K562 (cell line): ENCODE results near the gene COLEC12. TPM values are rescaled to one million over a fixed set of nuclear protein-coding genes. Genes with fewer than 3 reads are reported as not detected.

ENCODE experiments used
- ASH1L ChIP-seq: fragments of 450-650 bp; IDR thresholded peaks from 2 replicates; pipeline ENCODE4 v1.6.1; 2018; ENCODE audit warnings: borderline replicate concordance, mild to moderate bottlenecking, low read depth; ENCODE audit not compliant: partially characterized antibody
- CAMTA2 ChIP-seq: fragments of 250-450 bp; sonication (Bioruptor Pico); conservative IDR thresholded peaks from 2 replicates; pipeline ENCODE4 v1.5.1; 2022
- CBX2 ChIP-seq: fragments of 200-600 bp; sonication (generic); IDR thresholded peaks from one replicate; pipeline ENCODE4 v1.6.1; 2012; ENCODE audit warnings: mild to moderate bottlenecking, low read length, inconsistent platforms; ENCODE audit not compliant: insufficient read depth, poor library complexity, severe bottlenecking
- CHD2 ChIP-seq: IDR thresholded peaks from 2 replicates; pipeline ENCODE4 v1.6.1; 2011; ENCODE audit warnings: low read depth, low read length
- COPS2 ChIP-seq: fragments of 450-650 bp; conservative IDR thresholded peaks from 2 replicates; pipeline ENCODE4 v1.6.1; 2016; ENCODE audit warnings: mild to moderate bottlenecking, moderate library complexity
- EP300 ChIP-seq: IDR thresholded peaks from 2 replicates; pipeline ENCODE4 v1.6.1; 2012; ENCODE audit warnings: low read length, improper control_type of control experiment
- ESRRB ChIP-seq: fragments of 250-450 bp; sonication (Bioruptor Pico); IDR thresholded peaks from 2 replicates; pipeline ENCODE4 v1.5.0; 2020; ENCODE audit warnings: mild to moderate bottlenecking, moderate library complexity, borderline replicate concordance
- GTF2E2 ChIP-seq: fragments of 200-800 bp; sonication (Bioruptor generic); IDR thresholded peaks from 2 replicates; pipeline ENCODE4 v1.6.1; 2016; ENCODE audit warnings: missing genetic modification characterization, missing compliant biosample characterization
- GTF2F1 ChIP-seq: IDR thresholded peaks from 2 replicates; pipeline ENCODE4 v1.6.1; 2011; ENCODE audit warnings: low read depth, low read length, improper control_type of control experiment
- HNRNPUL1 ChIP-seq: fragments of 200-400 bp; formaldehyde crosslinking; IDR thresholded peaks from 2 replicates; pipeline ENCODE4 v1.6.1; 2017; ENCODE audit warnings: low read length
- JUND ChIP-seq, 2 experiments: IDR thresholded peaks; 2 replicates in 1 of 2; 3 replicates in 1 of 2; pipeline ENCODE4 v1.6.1; 2011; ENCODE audit warnings: borderline replicate concordance in 2 of 2, low read depth in 2 of 2, low read length in 2 of 2, improper control_type of control experiment in 1 of 2, missing biosample characterization in 1 of 2, missing genetic modification characterization in 1 of 2, missing genetic modification reagents in 1 of 2
- LARP7 ChIP-seq: fragments of 450-650 bp; IDR thresholded peaks from 2 replicates; pipeline ENCODE4 v1.6.1; 2016
- LEF1 ChIP-seq: fragments of 450-650 bp; IDR thresholded peaks from 2 replicates; pipeline ENCODE4 v1.6.1; 2016; ENCODE audit warnings: mild to moderate bottlenecking
- PHF21A ChIP-seq: fragments of 450-650 bp; IDR thresholded peaks from 2 replicates; pipeline ENCODE4 v1.6.1; 2017; ENCODE audit warnings: low read depth, borderline replicate concordance
- RUNX1 ChIP-seq: sonication (generic); IDR thresholded peaks from 2 replicates; pipeline ENCODE4 v1.6.1; 2016; ENCODE audit warnings: antibody characterized with exemption, low read depth
- SOX6 ChIP-seq: fragments of 450-650 bp; IDR thresholded peaks from 2 replicates; pipeline ENCODE4 v1.6.1; 2014; ENCODE audit warnings: mild to moderate bottlenecking
- TBP ChIP-seq: optimal IDR thresholded peaks from 2 replicates; pipeline ENCODE3; 2011; ENCODE audit warnings: low read depth, low read length, improper control_type of control experiment
- YY1 ChIP-seq, 3 experiments: IDR thresholded peaks; 2 replicates each; pipeline ENCODE4 v1.6.1; 2011; ENCODE audit warnings: low read length in 2 of 3, mild to moderate bottlenecking in 2 of 3, moderate library complexity in 2 of 3, borderline replicate concordance in 1 of 3, control low read depth in 1 of 3, low read depth in 1 of 3; ENCODE audit not compliant: insufficient read depth in 3 of 3, insufficient replicate concordance in 2 of 3, control insufficient read depth in 1 of 3, insufficient read length in 1 of 3; ENCODE audit errors: extremely low read depth in 1 of 3
- ZNF583 ChIP-seq: fragments of 250-450 bp; sonication (Bioruptor Pico); IDR thresholded peaks from 2 replicates; pipeline ENCODE4 v1.4.0; 2020
- ZNF785 ChIP-seq: fragments of 250-450 bp; sonication (Bioruptor Pico); IDR thresholded peaks from 2 replicates; pipeline ENCODE4 v1.4.0; 2020; ENCODE audit warnings: mild to moderate bottlenecking
- ZSCAN32 ChIP-seq: fragments of 450-650 bp; formaldehyde crosslinking; IDR thresholded peaks from 2 replicates; pipeline ENCODE4 v1.4.0; 2020; ENCODE audit warnings: mild to moderate bottlenecking, moderate library complexity
- polyA plus RNA-seq, 8 experiments: library from polyadenylated mRNA; depleted of rRNA in 4 of 8; stranded (reverse) in 5 of 8; unstranded in 3 of 8; fragments of >200 nt; fragmentation: Nextera tagmentation in 2 of 8; fragmentation: Illumina TruSeq in 1 of 8; extraction: Ambion mirVana in 2 of 8; extraction: Trizol in 1 of 8; gene quantifications; 2 replicates each; pipeline versions ENCODE4 v1.2.1 to v1.2.3, GENCODE V29; 2011 to 2014; ENCODE audit warnings: inconsistent platforms in 1 of 8, missing spikeins in 1 of 8
- total RNA-seq, 7 experiments: library from RNA; depleted of rRNA in 6 of 7; stranded (reverse); fragments of >200 nt in 6 of 7; fragmentation: Illumina TruSeq in 2 of 7; extraction: Trizol in 2 of 7; gene quantifications; 2 replicates each; pipeline versions ENCODE4 v1.2.1 to v1.2.3, GENCODE V29; 2011 to 2021; ENCODE audit warnings: low replicate concordance in 1 of 7
- TF ChIP-seq, protein P1 (sequence below): sonication (generic); formaldehyde crosslinking; IDR thresholded peaks from 2 replicates; pipeline ENCODE4 v1.8.0; 2022; ENCODE audit warnings: missing genetic modification reagents, mild to moderate bottlenecking, moderate library complexity, borderline replicate concordance
- TF ChIP-seq, protein P2 (sequence below), 2 experiments: fragments of 250-450 bp in 1 of 2; fragments of 450-650 bp in 1 of 2; sonication (Bioruptor Pico) in 1 of 2; IDR thresholded peaks; 2 replicates each; pipeline versions ENCODE4 v1.6.1 to v1.8.0; 2016 to 2021; ENCODE audit warnings: mild to moderate bottlenecking in 2 of 2, moderate library complexity in 2 of 2, missing compliant biosample characterization in 1 of 2, missing genetic modification characterization in 1 of 2
- TF ChIP-seq, protein P3 (sequence below): sonication (generic); formaldehyde crosslinking; IDR thresholded peaks from 2 replicates; pipeline ENCODE4 v1.8.1; 2022; ENCODE audit warnings: missing genetic modification reagents

COLEC12 gene
- total and polyA plus RNA-seq, 9 of the 15 experiments (the other 6 are each of a cell fraction or from before 2014, with no cell fraction given): 0.04 TPM; not detected in 8

DNA sequence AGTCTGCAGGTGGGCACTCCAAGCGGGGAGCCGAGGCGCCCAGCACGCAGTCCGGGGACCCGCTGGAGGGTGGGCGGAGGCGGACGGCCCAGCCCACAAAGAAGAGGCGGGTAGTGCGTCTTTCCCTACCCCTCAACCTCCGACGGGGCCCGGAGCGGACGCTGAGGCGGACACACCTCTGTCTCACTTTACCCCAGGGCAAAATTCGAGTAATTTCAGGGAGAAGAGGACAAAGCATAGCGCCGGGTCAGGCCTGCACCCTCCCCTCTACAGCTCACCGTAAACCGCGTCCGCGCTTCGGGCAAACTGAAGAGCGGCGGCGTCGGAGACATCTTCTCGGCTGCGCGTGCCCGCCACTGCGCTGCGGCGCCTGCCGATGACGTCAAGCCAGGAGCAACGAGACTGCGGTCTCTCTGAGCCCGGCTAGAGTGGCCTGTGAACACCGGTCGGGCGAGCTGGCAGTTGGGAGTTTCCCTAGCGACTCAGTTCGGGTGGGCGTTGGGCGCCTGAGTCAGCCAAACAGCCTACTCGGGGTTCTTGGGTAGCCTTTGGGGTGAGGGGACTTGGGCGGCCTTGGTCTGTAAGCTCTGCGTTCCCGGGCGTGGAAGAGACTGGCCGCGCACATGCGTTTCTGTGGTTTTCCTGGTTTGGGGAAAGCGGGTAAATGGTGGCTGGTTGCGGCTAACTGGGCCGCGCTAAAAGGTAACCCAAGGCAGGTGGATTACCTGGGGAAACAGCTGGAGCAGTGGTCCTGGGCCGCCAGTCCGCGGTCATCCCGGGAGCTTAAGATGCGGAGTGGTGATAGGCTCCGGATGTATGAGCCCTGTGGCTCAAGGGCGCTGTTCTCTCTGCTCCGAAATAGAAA, 232.6 kb downstream of the COLEC12 start, which contains the start of gene THOC1 (continued):
- TF ChIP-seq, protein P1, sequence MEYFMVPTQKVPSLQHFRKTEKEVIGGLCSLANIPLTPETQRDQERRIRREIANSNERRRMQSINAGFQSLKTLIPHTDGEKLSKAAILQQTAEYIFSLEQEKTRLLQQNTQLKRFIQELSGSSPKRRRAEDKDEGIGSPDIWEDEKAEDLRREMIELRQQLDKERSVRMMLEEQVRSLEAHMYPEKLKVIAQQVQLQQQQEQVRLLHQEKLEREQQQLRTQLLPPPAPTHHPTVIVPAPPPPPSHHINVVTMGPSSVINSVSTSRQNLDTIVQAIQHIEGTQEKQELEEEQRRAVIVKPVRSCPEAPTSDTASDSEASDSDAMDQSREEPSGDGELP (CRISPR knock-in tag): peak; percentile 94
- TF ChIP-seq YY1 (IDR thresholded peaks at IDR 0.05; ENCODE audit: borderline replicate concordance in 1 of 3, control insufficient read depth in 1 of 3, extremely low read depth in 1 of 3, insufficient read depth in 3 of 3, insufficient read length in 1 of 3, insufficient replicate concordance in 2 of 3, low read depth in 1 of 3, low read length in 2 of 3): peak; percentile 47 to 89 (median 82)
- TF ChIP-seq RUNX1: peak; percentile 30; the same call in 1 of the 2 replicates
- TF ChIP-seq EP300: peak; percentile 71
- TF ChIP-seq, protein P2, sequence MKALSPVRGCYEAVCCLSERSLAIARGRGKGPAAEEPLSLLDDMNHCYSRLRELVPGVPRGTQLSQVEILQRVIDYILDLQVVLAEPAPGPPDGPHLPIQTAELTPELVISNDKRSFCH (CRISPR knock-in tag; IDR thresholded peaks at IDR 0.05): no peak
- TF ChIP-seq, protein P2 (tag; IDR thresholded peaks at IDR 0.05): peak; percentile 91; the same call in 1 of the 2 replicates
- TF ChIP-seq LEF1: 0 out of 2 replicates have a peak, but pooled peaks have one; percentile 39
- no peak for TF ChIP-seq HNRNPUL1
- TF ChIP-seq COPS2: no peak
- no peak for TF ChIP-seq ZNF785
- peak; percentile 92 for TF ChIP-seq GTF2E2 (tag)
- TF ChIP-seq CBX2: no peak
- TF ChIP-seq ASH1L: no peak
- TF ChIP-seq ESRRB: no peak
- TF ChIP-seq, protein P3, sequence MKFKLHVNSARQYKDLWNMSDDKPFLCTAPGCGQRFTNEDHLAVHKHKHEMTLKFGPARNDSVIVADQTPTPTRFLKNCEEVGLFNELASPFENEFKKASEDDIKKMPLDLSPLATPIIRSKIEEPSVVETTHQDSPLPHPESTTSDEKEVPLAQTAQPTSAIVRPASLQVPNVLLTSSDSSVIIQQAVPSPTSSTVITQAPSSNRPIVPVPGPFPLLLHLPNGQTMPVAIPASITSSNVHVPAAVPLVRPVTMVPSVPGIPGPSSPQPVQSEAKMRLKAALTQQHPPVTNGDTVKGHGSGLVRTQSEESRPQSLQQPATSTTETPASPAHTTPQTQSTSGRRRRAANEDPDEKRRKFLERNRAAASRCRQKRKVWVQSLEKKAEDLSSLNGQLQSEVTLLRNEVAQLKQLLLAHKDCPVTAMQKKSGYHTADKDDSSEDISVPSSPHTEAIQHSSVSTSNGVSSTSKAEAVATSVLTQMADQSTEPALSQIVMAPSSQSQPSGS (CRISPR knock-in tag): peak; percentile 87; the same call in 1 of the 2 replicates
- TF ChIP-seq SOX6: peak; percentile 64
- TF ChIP-seq JUND (IDR thresholded peaks at IDR 0.05; ENCODE audit: borderline replicate concordance, low read depth, low read length): peak; percentile 89
- peak; percentile 74; the same call in 1 of the 3 replicates for TF ChIP-seq JUND (tag; IDR thresholded peaks at IDR 0.05; ENCODE audit: borderline replicate concordance, low read depth, low read length)
- TF ChIP-seq CAMTA2 (CRISPR knock-in tag): 0 out of 2 replicates have a peak, but pooled peaks have one; percentile 71
- TF ChIP-seq ZSCAN32 (CRISPR knock-in tag): 0 out of 2 replicates have a peak, but pooled peaks have one; percentile 13
- TF ChIP-seq PHF21A: peak; percentile 36; the same call in 1 of the 2 replicates
- peak; percentile 2; the same call in 1 of the 2 replicates for TF ChIP-seq CHD2
- TF ChIP-seq GTF2F1: peak; percentile 90; the same call in 1 of the 2 replicates
- no peak for TF ChIP-seq LARP7
- TF ChIP-seq ZNF583: peak; percentile 65
- TF ChIP-seq TBP: peak; percentile 93
